K562 (cell line): ENCODE data around the gene MAU2. TPM values are rescaled to one million over a fixed set of nuclear protein-coding genes. Genes with fewer than 3 reads are reported as not detected.
A peak's percentile ranks its signal among the peaks of the same experiment; 100 is the strongest.

Experiments used
- ATAC-seq: fragments of 200-7000 bp; cut with Tn5 transposase; 3 replicates; pipeline ENCODE4 v1.9.1; 2020; ENCODE audit warnings: moderate library complexity
- BruUV-seq: library from RNA; stranded (reverse); fragments of 400-500 nt; replicated peaks from 2 replicates; lab custom pipeline; 2021; lab: Mats Ljungman, UMichigan
- CTCF ChIA-PET: fragments of 300-600 bp; formaldehyde crosslinking; extraction: SDS; loops from one replicate; lab custom pipeline; 2021; ENCODE audit warnings: low intra/inter-chr PET ratio; lab: Yijun Ruan, JAX
- POLR2A ChIA-PET: fragments of 300-600, 350-650 bp; sonication (Branson Sonifier 250); formaldehyde crosslinking; extraction: SDS; loops from one replicate; lab custom pipeline; 2021; ENCODE audit warnings: antibody characterized with exemption, inconsistent platforms; lab: Yijun Ruan, JAX
- DNase-seq, 4 experiments: peaks; one replicate each; pipeline versions ENCODE4 v3.0.0 to v3.0.0-alpha.2; 2011 to 2018; ENCODE audit warnings: low spot score in 3 of 4, mixed read lengths in 3 of 4; ENCODE audit errors: extremely low read depth in 1 of 4
- FAIRE-seq: peaks from 2 replicates; lab custom pipeline; 2011; peaks lifted over from hg19 to GRCh38; lab: Jason Lieb, UNC
- H2AFZ ChIP-seq: 2 replicates; pipeline ENCODE4 v1.6.0; 2011; ENCODE audit warnings: low read depth, low read length, control low read depth, inconsistent platforms
- H3K27ac ChIP-seq: fragments of 200-600 bp; 3 replicates; pipeline ENCODE4 v1.8.0; 2011; ENCODE audit warnings: low read depth, mild to moderate bottlenecking, control low read depth, inconsistent platforms, low read length, moderate library complexity, mixed read lengths; ENCODE audit errors: extremely low read depth
- H3K27me3 ChIP-seq, 2 experiments: fragments of 300-600 bp in 1 of 2; 2 replicates in 1 of 2; 3 replicates in 1 of 2; pipeline versions ENCODE4 v1.6.0 to v1.8.0; 2011; ENCODE audit warnings: inconsistent platforms in 2 of 2, low read length in 2 of 2, mild to moderate bottlenecking in 1 of 2, mixed read lengths in 1 of 2, moderate library complexity in 1 of 2; ENCODE audit not compliant: control insufficient read depth in 2 of 2, insufficient read depth in 2 of 2
- H3K36me3 ChIP-seq: fragments of 300-600 bp; 3 replicates; pipeline ENCODE4 v1.8.0; 2011; ENCODE audit warnings: mild to moderate bottlenecking, low read length, inconsistent platforms; ENCODE audit not compliant: control insufficient read depth, insufficient read depth
- H3K4me1 ChIP-seq, 2 experiments: fragments of 200-600 bp in 1 of 2; replicated peaks in 1 of 2; 2 replicates in 1 of 2; 3 replicates in 1 of 2; pipeline versions ENCODE4 v1.5.1 to v1.8.0; 2011; ENCODE audit warnings: inconsistent platforms in 2 of 2, low read length in 2 of 2, mild to moderate bottlenecking in 1 of 2, mixed read lengths in 1 of 2, moderate library complexity in 1 of 2; ENCODE audit not compliant: control insufficient read depth in 2 of 2, insufficient read depth in 2 of 2
- H3K4me2 ChIP-seq: 2 replicates; pipeline ENCODE4 v1.6.1; 2011; ENCODE audit warnings: low read length, control low read depth, inconsistent platforms, mixed read lengths; ENCODE audit not compliant: insufficient read depth
- H3K4me3 ChIP-seq: fragments of 200-600 bp; sonication (generic), shearing (Covaris generic); 2 replicates; pipeline ENCODE4 v1.5.1; 2016; ENCODE audit warnings: control low read depth, inconsistent platforms
- H3K79me2 ChIP-seq: fragments of 200-600 bp; 3 replicates; pipeline ENCODE4 v1.8.0; 2011; ENCODE audit warnings: low read length, inconsistent platforms; ENCODE audit not compliant: control insufficient read depth, insufficient read depth
- H3K9ac ChIP-seq, 2 experiments: 2 replicates each; pipeline versions ENCODE4 v1.6.0 to v1.6.1; 2011; ENCODE audit warnings: low read depth in 2 of 2, low read length in 2 of 2, control low read depth in 1 of 2, inconsistent platforms in 1 of 2, mild to moderate bottlenecking in 1 of 2, mixed read lengths in 1 of 2; ENCODE audit not compliant: insufficient read depth in 1 of 2
- H3K9me1 ChIP-seq: one replicate; pipeline ENCODE4 v1.6.0; 2011; ENCODE audit warnings: inconsistent platforms, mild to moderate bottlenecking, low read length, moderate library complexity; ENCODE audit not compliant: control insufficient read depth, insufficient read depth
- H3K9me3 ChIP-seq: replicated peaks from 2 replicates; pipeline ENCODE4 v1.5.1; 2011; ENCODE audit warnings: low read depth, low read length, inconsistent platforms; ENCODE audit not compliant: control insufficient read depth, insufficient read depth
- H4K20me1 ChIP-seq: replicated peaks from 2 replicates; pipeline ENCODE4 v1.6.1; 2011; ENCODE audit warnings: low read length, inconsistent platforms, mixed read lengths; ENCODE audit not compliant: control insufficient read depth, insufficient read depth
- CBFA2T3 ChIP-seq: fragments of 450-650 bp; IDR thresholded peaks from 2 replicates; pipeline ENCODE4 v1.6.1; 2017
- CEBPB ChIP-seq: fragments of 450-650 bp; IDR thresholded peaks from 2 replicates; pipeline ENCODE4 v1.6.1; 2016; ENCODE audit warnings: missing genetic modification characterization, missing compliant biosample characterization
- GABPA ChIP-seq: fragments of 200-800 bp; sonication (Bioruptor generic); conservative IDR thresholded peaks from 2 replicates; pipeline ENCODE4 v1.6.1; 2016; ENCODE audit warnings: low read depth, missing genetic modification characterization, missing compliant biosample characterization
- GATA2 ChIP-seq: sonication (generic); formaldehyde crosslinking; IDR thresholded peaks from 2 replicates; pipeline ENCODE4 v1.4.0; 2020; ENCODE audit warnings: mild to moderate bottlenecking, missing genetic modification reagents
- ILK ChIP-seq: fragments of 450-650 bp; IDR thresholded peaks from 2 replicates; pipeline ENCODE4 v1.6.1; 2016; ENCODE audit warnings: missing genetic modification characterization, low read depth, mild to moderate bottlenecking, missing compliant biosample characterization, moderate library complexity, borderline replicate concordance
- NELFE ChIP-seq: IDR thresholded peaks from 2 replicates; pipeline ENCODE4 v1.6.1; 2011; ENCODE audit warnings: mild to moderate bottlenecking; ENCODE audit not compliant: insufficient read depth, insufficient read length
- NFATC3 ChIP-seq: fragments of 450-650 bp; IDR thresholded peaks from 2 replicates; pipeline ENCODE4 v1.6.1; 2017; ENCODE audit warnings: mild to moderate bottlenecking
- NFE2L1 ChIP-seq: fragments of 450-650 bp; IDR thresholded peaks from 2 replicates; pipeline ENCODE4 v1.6.1; 2016; ENCODE audit warnings: missing genetic modification characterization, low read depth, mild to moderate bottlenecking, missing compliant biosample characterization, moderate library complexity, borderline replicate concordance
- PHB2 ChIP-seq: fragments of 450-650 bp; IDR thresholded peaks from 2 replicates; pipeline ENCODE4 v1.6.1; 2017; ENCODE audit warnings: low read depth
- PPARD ChIP-seq: fragments of 250-450 bp; sonication (Bioruptor Pico); IDR thresholded peaks from 2 replicates; pipeline ENCODE4 v1.8.0; 2022; ENCODE audit warnings: inconsistent platforms, mild to moderate bottlenecking, moderate library complexity
- RAD21 ChIP-seq, 2 experiments: fragments of 250-450 bp in 1 of 2; fragments of 450-650 bp in 1 of 2; sonication (Bioruptor Pico) in 1 of 2; formaldehyde crosslinking in 1 of 2; IDR thresholded peaks in 1 of 2; conservative IDR thresholded peaks in 1 of 2; 2 replicates each; pipeline versions ENCODE4 v1.4.0 to v1.8.0; 2020 to 2022; ENCODE audit warnings: mild to moderate bottlenecking in 2 of 2, moderate library complexity in 1 of 2
- TAF9B ChIP-seq: fragments of 450-650 bp; IDR thresholded peaks from 2 replicates; pipeline ENCODE4 v1.6.1; 2018; ENCODE audit warnings: mild to moderate bottlenecking; ENCODE audit not compliant: partially characterized antibody
- U2AF2 ChIP-seq: fragments of 200-400 bp; formaldehyde crosslinking; optimal IDR thresholded peaks from 2 replicates; pipeline ENCODE3; 2017; ENCODE audit warnings: low read depth, mild to moderate bottlenecking, low read length
- XRCC5 ChIP-seq: fragments of 200-400 bp; formaldehyde crosslinking; IDR thresholded peaks from 2 replicates; pipeline ENCODE4 v1.6.1; 2017; ENCODE audit warnings: low read depth, mild to moderate bottlenecking, low read length
- YY1 ChIP-seq, 3 experiments: IDR thresholded peaks; 2 replicates each; pipeline ENCODE4 v1.6.1; 2011; ENCODE audit warnings: low read length in 2 of 3, mild to moderate bottlenecking in 2 of 3, moderate library complexity in 2 of 3, borderline replicate concordance in 1 of 3, control low read depth in 1 of 3, low read depth in 1 of 3; ENCODE audit not compliant: insufficient read depth in 3 of 3, insufficient replicate concordance in 2 of 3, control insufficient read depth in 1 of 3, insufficient read length in 1 of 3; ENCODE audit errors: extremely low read depth in 1 of 3
- ZBTB49 ChIP-seq: sonication (generic); formaldehyde crosslinking; IDR thresholded peaks from 2 replicates; pipeline ENCODE4 v1.8.0; 2022; ENCODE audit warnings: missing genetic modification reagents, mild to moderate bottlenecking, borderline replicate concordance
- ZNF253 ChIP-seq: fragments of 250-450 bp; sonication (Bioruptor Pico); conservative IDR thresholded peaks from 2 replicates; pipeline ENCODE4 v1.6.1; 2021; ENCODE audit warnings: mild to moderate bottlenecking
- WGBS: fragments of 100-300 bp; shearing (Covaris generic); methylation state at CpG from one replicate; pipeline ENCODE4 v1.1.6; 2016; ENCODE audit warnings: low coverage, mixed read lengths; ENCODE audit not compliant: insufficient coverage; ENCODE audit errors: missing lambda C conversion rate; 5-methylcytosine and 5-hydroxymethylcytosine counted together
- in situ Hi-C: fragments of 300-500 bp; cut with MboI; formaldehyde crosslinking; loops from 4 replicates; pipeline ENCODE4 v1.15.0; 2018; ENCODE audit warnings: inconsistent platforms, mixed read lengths
- intact Hi-C: fragments of 100-400 bp; cut with micrococcal nuclease; formaldehyde crosslinking; loops from 2 replicates; pipeline ENCODE4 v1.14.2; 2022
- polyA plus RNA-seq, 8 experiments: library from polyadenylated mRNA; depleted of rRNA in 4 of 8; stranded (reverse) in 5 of 8; unstranded in 3 of 8; fragments of >200 nt; fragmentation: Nextera tagmentation in 2 of 8; fragmentation: Illumina TruSeq in 1 of 8; extraction: Ambion mirVana in 2 of 8; extraction: Trizol in 1 of 8; gene quantifications; 2 replicates each; pipeline versions ENCODE4 v1.2.1 to v1.2.3, GENCODE V29; 2011 to 2014; ENCODE audit warnings: inconsistent platforms in 1 of 8, missing spikeins in 1 of 8
- total RNA-seq, 7 experiments: library from RNA; depleted of rRNA in 6 of 7; stranded (reverse); fragments of >200 nt in 6 of 7; fragmentation: Illumina TruSeq in 2 of 7; extraction: Trizol in 2 of 7; gene quantifications; 2 replicates each; pipeline versions ENCODE4 v1.2.1 to v1.2.3, GENCODE V29; 2011 to 2021; ENCODE audit warnings: low replicate concordance in 1 of 7

The MAU2 gene
- total and polyA plus RNA-seq, 9 of the 15 experiments (the other 6 are each of a cell fraction or from before 2014, with no cell fraction given) = 1.2 to 48.1 (median 19.4) TPM

GRCh38 chr19:19305066-19305465, 15.6 kb upstream of the MAU2 start:
- Histone ChIP-seq H2AFZ (no peak overlapping the region), H3K27me3 (no peaks in the 10 kb centered on the region), H4K20me1 (0 out of 2 replicates have a peak, but pooled peaks cover 4% of the 10 kb centered on the region), H3K9ac (peak overlapping the region in 1 of 2 experiments; percentile 71; a peak in 2 of 4 replicates), H3K4me3 (no peak overlapping the region), H3K36me3 (peaks cover 91% of the 10 kb centered on the region; the same call in 2 of the 3 replicates), H3K9me3 (no peaks in the 10 kb centered on the region), H3K4me2 (no peak overlapping the region), H3K9me1 (no peaks in the 10 kb centered on the region), H3K4me1 (peaks cover 0 to 6% of the 10 kb centered on the region in 2 experiments; a peak in 2 of 5 replicates), H3K27ac (no peak overlapping the region), H3K79me2 (no peaks in the 10 kb centered on the region)
- FAIRE-seq = no peak
- ChIA-PET POLR2A (interaction anchor here (0.6 to 1.5 kb wide), 3 partner anchors 10 to 657 kb away, joined by 3 to 7 read pairs (median 5); no protein-coding TSS in a partner anchor), CTCF (no interaction called here)
- intact Hi-C loops = no loop called here
- in situ Hi-C loops = no loop called here
- TF ChIP-seq GABPA (no peak), NFE2L1 (tag) (no peak), ZNF253 (CRISPR knock-in tag) (no peak), U2AF2 (no peak), RAD21 (CRISPR knock-in tag; conservative IDR thresholded peaks at IDR 0.05 in 1 of 2, IDR thresholded peaks at IDR 0.05 in 1 of 2) (no peak), NELFE (no peak), PPARD (no peak), ILK (tag) (no peak), CEBPB (no peak), YY1 (IDR thresholded peaks at IDR 0.05; ENCODE audit: borderline replicate concordance in 1 of 3, control insufficient read depth in 1 of 3, extremely low read depth in 1 of 3, insufficient read depth in 3 of 3, insufficient read length in 1 of 3, insufficient replicate concordance in 2 of 3, low read depth in 1 of 3, low read length in 2 of 3) (no peak), NFATC3 (no peak), CBFA2T3 (no peak), PHB2 (no peak), ZBTB49 (CRISPR knock-in tag) (no peak), GATA2 (no peak), XRCC5 (no peak), TAF9B (no peak)
- ATAC-seq = no peak
- no TSS peak for BruUV-seq
- 90% methylated on average over 10 of the region's 10 CpGs for WGBS
- DNase-seq = no peak
